Kidney (tissue), 14 donors: Measurements from ENCODE around the gene PIGS. TPM values are rescaled to one million over a fixed set of nuclear protein-coding genes. Genes with fewer than 3 reads are reported as not detected.

Experiments used
- DNase-seq, 5 donors: peaks; one replicate each; pipeline ENCODE4 v3.0.0-alpha.2; 2013 to 2020
- FAIRE-seq: peaks from 2 replicates; lab custom pipeline; 2012; peaks lifted over from hg19 to GRCh38; lab: Jason Lieb, UNC
- H3K27ac ChIP-seq, 2 donors: one replicate each; pipeline ENCODE4 v1.7.0; 2013; ENCODE audit warnings: low read depth in 2 of 2, low read length in 2 of 2, inconsistent platforms in 1 of 2
- H3K27me3 ChIP-seq: one replicate; pipeline ENCODE4 v1.7.1; 2013; ENCODE audit warnings: low read length, inconsistent platforms; ENCODE audit not compliant: control insufficient read depth, insufficient read depth
- H3K36me3 ChIP-seq, 3 donors: one replicate each; pipeline versions ENCODE4 v1.7.0 to v1.7.1; 2013; ENCODE audit warnings: low read length in 3 of 3, control low read depth in 1 of 3, inconsistent platforms in 1 of 3; ENCODE audit not compliant: insufficient read depth in 3 of 3, control insufficient read depth in 2 of 3
- H3K4me1 ChIP-seq, 3 donors: one replicate each; pipeline versions ENCODE4 v1.7.0 to v1.7.1; 2013; ENCODE audit warnings: low read length in 3 of 3, inconsistent platforms in 1 of 3, low read depth in 1 of 3; ENCODE audit not compliant: control insufficient read depth in 2 of 3, insufficient read depth in 2 of 3
- H3K4me3 ChIP-seq, 3 donors: one replicate each; pipeline versions ENCODE4 v1.7.0 to v1.8.1; 2013; ENCODE audit warnings: low read length in 3 of 3, control low read depth in 1 of 3, inconsistent platforms in 1 of 3
- H3K9ac ChIP-seq, 3 donors: one replicate each; pipeline versions ENCODE4 v1.7.0 to v1.7.1; 2013; ENCODE audit warnings: low read length in 3 of 3, control low read depth in 1 of 3, inconsistent platforms in 1 of 3
- H3K9me3 ChIP-seq, 3 donors: one replicate each; pipeline versions ENCODE4 v1.7.0 to v1.7.1; 2013; ENCODE audit warnings: low read length in 3 of 3, control low read depth in 1 of 3, inconsistent platforms in 1 of 3; ENCODE audit not compliant: control insufficient read depth in 2 of 3, insufficient read depth in 1 of 3
- intact Hi-C: fragments of 100-400 bp; cut with DNase I; formaldehyde crosslinking; loops from one replicate; pipeline ENCODE4 v1.11.1; 2022
- polyA plus RNA-seq: library from polyadenylated mRNA; stranded (reverse); fragments of 350-450 nt; fragmentation: Illumina TruSeq; extraction: RNeasy Lipid Tissue Mini Kit (QIAGEN cat#74804); gene quantifications from one replicate; pipeline ENCODE4 v1.2.3, GENCODE V29; 2014; ENCODE audit warnings: low read depth, low replicate concordance; ENCODE audit not compliant: insufficient read depth
- total RNA-seq: library from RNA; stranded (reverse); fragmentation: NEBNext Ultra II Directional; extraction: Animal tissue kit (Norgen Biotek cat#: 25700); gene quantifications from one replicate; pipeline ENCODE4 v1.2.1, GENCODE V29; 2021
- TF ChIP-seq, protein P1 (sequence below): IDR thresholded peaks from 3 replicates; pipeline ENCODE4 v1.5.1; 2012; ENCODE audit warnings: mild to moderate bottlenecking, moderate library complexity, borderline replicate concordance; ENCODE audit not compliant: insufficient read depth; ENCODE audit errors: extremely low read depth
- donor health status: control.
- donor health status: control.
- donor health status: control.
- donor health status: control.
- donor health status: control.
- donor health status: DM: yes; HTN: yes; CAD: no.
- donor health status: Normal renal cell carcinoma (clear cell type).

Gene PIGS
- total and polyA plus RNA-seq, 2 donors from 2014 or later, result 60.6 to 75.0 TPM

DNA sequence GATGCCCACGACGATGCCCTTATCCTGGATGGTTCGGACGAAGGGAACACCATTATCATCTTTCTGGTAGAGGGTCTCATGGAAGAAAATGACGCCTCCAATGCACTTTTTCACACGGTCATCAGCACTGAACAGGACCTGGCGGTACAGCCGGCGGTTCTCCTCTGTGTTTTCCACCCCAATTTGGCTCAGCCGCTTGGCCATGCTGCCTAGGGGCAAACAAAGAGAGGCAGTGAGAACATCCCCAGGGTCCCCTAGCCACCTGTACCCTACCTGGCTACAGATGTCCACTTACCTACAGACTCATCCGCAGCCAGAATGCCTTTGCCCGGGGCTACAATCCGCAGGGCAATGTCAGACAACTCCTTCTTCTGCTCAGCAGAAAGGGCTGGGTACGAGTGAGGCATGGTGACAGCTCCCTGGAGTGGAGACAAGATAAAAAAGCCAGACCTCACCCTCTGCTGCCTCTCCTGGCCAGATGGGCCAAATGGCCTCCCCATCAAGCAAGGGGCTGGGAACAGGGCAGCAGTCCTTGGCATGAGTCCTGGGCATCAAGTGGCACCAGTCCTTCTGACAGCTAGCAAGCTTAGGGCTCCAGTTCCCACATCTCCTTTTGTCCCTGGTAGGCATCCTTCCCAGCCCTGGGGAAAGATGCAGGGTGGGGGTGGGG lies 3.9 kb upstream of the PIGS start:
- DNase-seq (no peak), FAIRE-seq (no peak)
- intact Hi-C loops, result no loop called here
- Histone ChIP-seq H3K27me3 (no peaks in the 10 kb centered on the region), H3K4me3 (no peak overlapping the region), H3K36me3 (peaks cover 2 to 12% (median 4%) of the 10 kb centered on the region in 3 donors), H3K9me3 (no peaks in the 10 kb centered on the region), H3K9ac (no peak overlapping the region), H3K27ac (no peak overlapping the region), H3K4me1 (peaks cover 0 to 10% (median 5%) of the 10 kb centered on the region in 3 donors)
- TF ChIP-seq, protein P1, sequence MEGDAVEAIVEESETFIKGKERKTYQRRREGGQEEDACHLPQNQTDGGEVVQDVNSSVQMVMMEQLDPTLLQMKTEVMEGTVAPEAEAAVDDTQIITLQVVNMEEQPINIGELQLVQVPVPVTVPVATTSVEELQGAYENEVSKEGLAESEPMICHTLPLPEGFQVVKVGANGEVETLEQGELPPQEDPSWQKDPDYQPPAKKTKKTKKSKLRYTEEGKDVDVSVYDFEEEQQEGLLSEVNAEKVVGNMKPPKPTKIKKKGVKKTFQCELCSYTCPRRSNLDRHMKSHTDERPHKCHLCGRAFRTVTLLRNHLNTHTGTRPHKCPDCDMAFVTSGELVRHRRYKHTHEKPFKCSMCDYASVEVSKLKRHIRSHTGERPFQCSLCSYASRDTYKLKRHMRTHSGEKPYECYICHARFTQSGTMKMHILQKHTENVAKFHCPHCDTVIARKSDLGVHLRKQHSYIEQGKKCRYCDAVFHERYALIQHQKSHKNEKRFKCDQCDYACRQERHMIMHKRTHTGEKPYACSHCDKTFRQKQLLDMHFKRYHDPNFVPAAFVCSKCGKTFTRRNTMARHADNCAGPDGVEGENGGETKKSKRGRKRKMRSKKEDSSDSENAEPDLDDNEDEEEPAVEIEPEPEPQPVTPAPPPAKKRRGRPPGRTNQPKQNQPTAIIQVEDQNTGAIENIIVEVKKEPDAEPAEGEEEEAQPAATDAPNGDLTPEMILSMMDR, result no peak

DNA sequence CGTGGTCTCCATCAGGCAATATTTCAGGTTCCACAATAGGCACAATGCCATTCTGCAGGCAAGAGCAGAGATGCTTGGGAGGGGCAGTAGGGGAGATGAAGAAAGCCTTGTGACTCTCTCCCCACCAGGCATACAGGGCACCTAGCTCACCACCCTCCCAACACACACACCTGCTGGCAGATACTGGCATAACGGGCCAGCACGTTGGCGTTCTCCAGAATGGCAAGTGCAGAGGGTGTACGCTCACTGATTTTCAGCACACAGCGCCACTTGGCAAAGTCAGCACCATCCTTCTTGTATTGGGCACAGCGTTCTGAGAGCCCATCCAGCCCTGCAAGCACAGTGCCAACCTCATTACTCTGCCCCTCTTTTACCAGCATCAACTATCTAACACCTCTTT lies 3.2 kb upstream of the PIGS start:
- no peaks in the 10 kb centered on the region for H3K27me3 ChIP-seq
- no peak overlapping the region for H3K27ac ChIP-seq
- no peak overlapping the region for H3K4me3 ChIP-seq
- H3K9me3 ChIP-seq, result no peaks in the 10 kb centered on the region
- no peak for FAIRE-seq
- no peak for DNase-seq
- TF ChIP-seq, protein P1, result no peak
- H3K9ac ChIP-seq, result no peak overlapping the region
- intact Hi-C loops, result no loop called here
- H3K36me3 ChIP-seq, result peaks cover 2 to 12% (median 4%) of the 10 kb centered on the region in 3 donors
- H3K4me1 ChIP-seq, result peaks cover 0 to 10% (median 5%) of the 10 kb centered on the region in 3 donors

DNA sequence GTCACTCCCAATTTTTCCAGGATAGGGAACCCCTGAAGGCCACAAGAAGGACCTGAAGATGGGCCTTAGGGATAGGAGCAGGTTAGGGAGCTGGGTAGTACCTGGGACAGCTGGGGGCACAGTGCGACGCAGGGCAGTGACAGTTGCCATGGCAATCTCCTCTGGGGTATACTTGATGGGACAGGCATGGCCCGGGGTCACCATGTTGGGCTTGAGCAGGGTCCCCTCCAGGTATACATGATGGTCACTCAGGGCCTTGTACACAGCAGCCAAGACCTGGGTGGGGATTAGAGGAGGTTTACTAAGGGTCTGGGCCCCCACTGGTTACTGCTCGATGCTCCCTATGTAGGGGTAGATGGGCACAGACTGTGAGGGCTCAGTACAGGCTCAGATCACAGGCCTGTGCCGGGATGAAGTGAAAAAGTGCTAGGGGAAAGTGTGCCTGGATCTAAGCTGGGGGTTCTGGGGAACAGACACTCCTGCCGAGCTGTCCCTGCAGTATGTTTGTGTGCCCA lies 2.7 kb upstream of the PIGS start:
- Histone ChIP-seq H3K4me1 (peaks cover 0 to 12% (median 5%) of the 10 kb centered on the region in 3 donors), H3K4me3 (no peak overlapping the region), H3K9me3 (no peaks in the 10 kb centered on the region), H3K36me3 (peaks cover 2 to 10% (median 4%) of the 10 kb centered on the region in 3 donors), H3K27me3 (no peaks in the 10 kb centered on the region), H3K9ac (no peak overlapping the region), H3K27ac (no peak overlapping the region)
- TF ChIP-seq, protein P1, result no peak
- DNase-seq, result no peak
- no peak for FAIRE-seq
- intact Hi-C loops, result no loop called here
